Right renal cortex interstitium (tissue), 3 donors: ENCODE data around the gene SLC44A2. TPM values are rescaled to one million over a fixed set of nuclear protein-coding genes. Genes with fewer than 3 reads are reported as not detected.

Experiments used
- polyA plus RNA-seq, 3 donors: library from polyadenylated mRNA; unstranded; fragments of 120-200 nt; gene quantifications; one replicate each; pipeline ENCODE4 v1.2.1, GENCODE V29; 2013; ENCODE audit not compliant: insufficient read length in 3 of 3

Gene SLC44A2
- polyA plus RNA-seq, 3 donors = 191 to 213 (median 201) TPM

Other genes with a start within 250 kb of the SLC44A2 start
- 100 to 1,000 TPM in 1 of 3 donors, 10 to 100 TPM in 2; 96.7 to 100 (median 97.5) TPM for gene TYK2, start 245.0 kb upstream of the SLC44A2 start, polyA plus RNA-seq
- gene CDC37, start 222.0 kb upstream of the SLC44A2 start, polyA plus RNA-seq = 100 to 1,000 TPM; 141 to 150 (median 144) TPM
- 1 to 10 TPM; 1.7 to 2.8 (median 2.1) TPM for gene PDE4A, start 205.0 kb upstream of the SLC44A2 start, polyA plus RNA-seq
- 10 to 100 TPM; 84.6 to 89.6 (median 89.1) TPM for gene KEAP1, start 122.2 kb upstream of the SLC44A2 start, polyA plus RNA-seq
- 1 to 10 TPM; 1.3 to 1.7 (median 1.5) TPM for gene S1PR5, start 108.1 kb upstream of the SLC44A2 start, polyA plus RNA-seq
- gene ATG4D, start 81.6 kb upstream of the SLC44A2 start, polyA plus RNA-seq = 10 to 100 TPM; 27.3 to 33.3 (median 29.8) TPM
- 10 to 100 TPM; 28.7 to 38.8 (median 37.1) TPM for gene KRI1, start 59.5 kb upstream of the SLC44A2 start, polyA plus RNA-seq
- 10 to 100 TPM; 10.8 to 11.9 (median 10.9) TPM for gene CDKN2D, start 56.6 kb upstream of the SLC44A2 start, polyA plus RNA-seq
- 10 to 100 TPM; 41.8 to 51.5 (median 41.9) TPM for gene AP1M2, start 38.2 kb upstream of the SLC44A2 start, polyA plus RNA-seq
- gene ILF3, start 28.8 kb downstream of the SLC44A2 start, polyA plus RNA-seq = 100 to 1,000 TPM; 238 to 254 (median 244) TPM
- gene QTRT1, start 75.9 kb downstream of the SLC44A2 start, polyA plus RNA-seq = 10 to 100 TPM; 36.5 to 43.7 (median 40.5) TPM
- 100 to 1,000 TPM; 119 to 129 (median 126) TPM for gene DNM2, start 92.5 kb downstream of the SLC44A2 start, polyA plus RNA-seq
- gene TMED1, start 210.7 kb downstream of the SLC44A2 start, polyA plus RNA-seq = 10 to 100 TPM; 55.6 to 60.8 (median 56.9) TPM
- gene C19orf38, start 222.9 kb downstream of the SLC44A2 start, polyA plus RNA-seq = 1 to 10 TPM; 1.6 to 1.8 (median 1.7) TPM
- gene CARM1, start 246.0 kb downstream of the SLC44A2 start, polyA plus RNA-seq = 10 to 100 TPM; 37.2 to 46.1 (median 37.6) TPM